GM20000 (cell line): ENCODE results near the gene BTRC.
A peak's percentile ranks its signal among the peaks of the same experiment; 100 is the strongest.
"Not testable (repeated sequence)": the region's sequence is repeated elsewhere in the genome, so short reads cannot be mapped to it uniquely, and the experiment has no call there.

ENCODE experiments used
- DNase-seq: peaks from one replicate; pipeline ENCODE4 v3.0.0; 2012; ENCODE audit warnings: low spot score
- TF ChIP-seq, protein P1 (sequence below): IDR thresholded peaks from 2 replicates; pipeline ENCODE4 v1.5.1; 2012; ENCODE audit warnings: mild to moderate bottlenecking, control low read depth; ENCODE audit errors: extremely low read depth, missing control alignments

Gene BTRC

DNA sequence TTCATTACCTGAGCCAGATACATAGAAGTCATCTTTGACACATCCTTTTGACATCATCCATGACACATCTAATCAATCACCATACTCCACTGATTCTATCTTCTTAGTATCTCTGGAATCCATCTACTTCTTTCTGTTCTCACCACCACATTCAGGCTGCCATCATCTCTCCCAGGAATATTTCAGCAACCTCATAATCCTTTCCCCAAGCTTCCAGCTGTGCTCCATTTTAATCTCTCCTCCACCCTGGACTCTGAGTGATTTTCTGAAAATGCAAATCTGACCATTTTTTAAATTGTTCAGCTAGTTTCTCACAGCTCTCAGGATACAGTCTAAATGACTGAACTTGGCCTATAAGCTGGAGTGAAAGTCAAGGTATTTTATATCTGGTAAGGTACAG is 2.5 kb upstream of the BTRC start:
- TF ChIP-seq, protein P1, sequence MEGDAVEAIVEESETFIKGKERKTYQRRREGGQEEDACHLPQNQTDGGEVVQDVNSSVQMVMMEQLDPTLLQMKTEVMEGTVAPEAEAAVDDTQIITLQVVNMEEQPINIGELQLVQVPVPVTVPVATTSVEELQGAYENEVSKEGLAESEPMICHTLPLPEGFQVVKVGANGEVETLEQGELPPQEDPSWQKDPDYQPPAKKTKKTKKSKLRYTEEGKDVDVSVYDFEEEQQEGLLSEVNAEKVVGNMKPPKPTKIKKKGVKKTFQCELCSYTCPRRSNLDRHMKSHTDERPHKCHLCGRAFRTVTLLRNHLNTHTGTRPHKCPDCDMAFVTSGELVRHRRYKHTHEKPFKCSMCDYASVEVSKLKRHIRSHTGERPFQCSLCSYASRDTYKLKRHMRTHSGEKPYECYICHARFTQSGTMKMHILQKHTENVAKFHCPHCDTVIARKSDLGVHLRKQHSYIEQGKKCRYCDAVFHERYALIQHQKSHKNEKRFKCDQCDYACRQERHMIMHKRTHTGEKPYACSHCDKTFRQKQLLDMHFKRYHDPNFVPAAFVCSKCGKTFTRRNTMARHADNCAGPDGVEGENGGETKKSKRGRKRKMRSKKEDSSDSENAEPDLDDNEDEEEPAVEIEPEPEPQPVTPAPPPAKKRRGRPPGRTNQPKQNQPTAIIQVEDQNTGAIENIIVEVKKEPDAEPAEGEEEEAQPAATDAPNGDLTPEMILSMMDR: no peak

DNA sequence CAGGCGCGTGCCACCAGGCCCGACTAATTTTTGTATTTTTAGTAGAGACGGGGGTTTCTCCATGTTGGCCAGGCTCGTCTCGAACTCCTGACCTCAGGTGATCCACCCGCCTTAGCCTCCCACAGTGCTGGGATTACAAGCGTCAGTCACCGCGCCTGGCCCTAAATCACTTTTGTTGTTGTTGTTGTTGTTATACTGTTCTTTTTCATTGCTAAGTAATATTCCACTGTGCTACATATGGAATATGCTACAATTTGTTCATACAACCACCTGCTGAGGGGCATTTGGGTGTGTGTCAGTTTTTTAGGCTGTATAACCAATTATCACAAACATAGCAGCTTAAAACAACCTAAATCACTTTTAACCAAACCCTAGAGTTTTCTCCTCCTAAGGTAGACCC is 1.1 kb upstream of the BTRC start:
- not testable (repeated sequence) for DNase-seq

More for the DNA sequence above, 2.5 kb upstream of the BTRC start:
- DNase-seq: no peak

DNA sequence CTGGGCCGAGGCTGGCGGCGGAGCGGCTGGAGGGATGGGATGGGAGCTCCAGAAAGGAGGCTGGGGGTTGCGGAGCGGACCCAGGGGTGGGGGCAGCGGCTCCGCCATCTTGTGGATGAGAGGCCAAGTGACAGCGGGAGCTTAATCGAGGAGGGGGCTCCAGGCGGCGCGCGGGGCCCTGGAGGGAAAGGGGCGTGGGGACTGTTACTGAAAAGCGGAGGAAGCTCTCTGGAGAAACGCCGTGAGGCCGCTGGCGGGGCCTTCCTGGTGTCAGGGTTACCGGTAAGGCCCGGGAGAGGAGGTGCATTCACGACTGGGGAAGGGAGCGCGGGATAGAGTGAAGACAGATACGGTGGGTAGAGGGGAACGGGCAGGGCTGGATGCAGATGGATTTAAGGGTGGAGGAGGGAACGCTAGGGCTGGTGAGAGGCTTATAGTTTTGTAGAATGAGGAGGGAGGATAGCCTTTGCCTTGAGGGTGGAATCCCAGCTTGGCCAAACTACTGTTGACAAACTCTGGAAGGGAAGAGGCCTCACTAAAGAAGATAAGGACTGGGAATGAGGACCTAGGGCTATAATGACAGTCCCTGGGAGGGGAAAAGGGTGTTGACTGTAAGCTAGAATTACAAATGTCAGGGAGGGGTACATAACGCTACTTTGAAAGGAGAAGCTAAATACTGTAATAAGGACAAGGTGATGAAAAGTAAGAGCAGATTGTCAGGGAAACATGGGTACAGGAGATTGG is 535 bp downstream of the BTRC start:
- TF ChIP-seq, protein P1: no peak
- DNase-seq: peak; percentile 49

DNA sequence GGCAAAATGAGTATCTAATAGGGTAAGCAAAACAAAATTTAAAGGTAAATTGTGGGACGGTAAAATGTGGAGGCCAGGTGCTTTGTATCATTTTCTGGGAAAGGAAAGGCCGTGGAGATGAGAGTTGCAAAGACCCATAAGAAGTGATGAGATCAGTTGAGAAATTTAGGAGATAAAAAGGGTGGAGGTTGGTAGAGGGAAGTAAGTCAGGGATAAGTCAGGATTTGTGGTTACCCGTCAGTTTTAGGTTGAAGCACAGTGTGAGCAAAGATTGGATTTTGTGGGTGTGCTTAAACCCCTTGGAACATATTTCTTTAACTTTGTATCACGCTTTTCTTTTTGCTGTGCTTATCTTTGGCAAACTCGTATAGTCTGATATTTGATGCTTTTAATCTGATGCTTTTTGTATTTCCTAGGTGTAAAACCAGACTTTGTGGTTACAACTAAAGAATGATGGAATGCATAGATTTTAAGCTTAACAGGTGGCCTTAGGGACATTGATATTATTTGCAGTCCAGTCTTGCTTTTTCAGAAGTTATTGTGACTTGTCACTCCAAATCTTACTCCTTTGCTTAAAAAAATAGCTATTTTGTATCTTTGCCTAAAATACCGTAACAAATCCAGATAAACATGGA is 1.2 kb downstream of the BTRC start:
- DNase-seq: no peak
- TF ChIP-seq, protein P1: no peak

DNA sequence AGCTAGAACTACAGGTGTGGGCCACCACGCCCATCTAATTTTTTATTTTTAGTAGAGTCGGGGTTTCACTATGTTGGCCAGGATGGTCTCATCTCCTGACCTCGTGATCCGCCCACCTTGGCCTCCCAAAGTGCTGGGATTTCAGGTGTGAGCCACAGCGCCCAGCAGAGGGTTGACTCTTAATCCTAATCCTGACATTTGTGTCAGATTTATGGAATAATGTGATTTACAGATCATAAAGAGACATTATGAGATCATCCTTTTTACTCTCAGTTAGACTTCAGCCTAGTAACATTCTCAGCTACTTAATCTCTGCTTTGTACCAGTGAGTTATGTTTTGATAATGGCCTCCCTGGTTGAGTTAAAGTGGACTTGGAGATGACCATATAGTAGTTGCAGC is 2.2 kb downstream of the BTRC start:
- TF ChIP-seq, protein P1: no peak
- DNase-seq: no peak

DNA sequence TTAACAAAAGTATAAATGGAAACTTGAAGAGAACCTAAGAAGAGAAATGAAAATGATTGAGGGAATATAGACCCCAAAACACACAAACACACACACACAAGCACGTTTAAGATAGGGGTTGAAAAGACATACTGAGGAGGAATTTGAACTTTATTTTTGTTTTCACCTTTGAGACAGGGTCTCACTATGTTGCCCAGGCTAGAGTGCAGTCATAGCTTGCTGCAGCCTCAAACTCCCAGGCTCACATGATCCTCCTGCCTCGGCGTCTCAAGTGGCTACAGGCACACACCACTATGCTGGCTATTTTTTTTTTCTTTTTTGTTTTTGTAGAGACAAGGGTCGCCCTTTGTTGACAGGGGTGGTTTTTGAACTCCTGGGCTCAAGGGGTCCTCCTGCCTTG is 4.0 kb downstream of the BTRC start:
- TF ChIP-seq, protein P1: no peak
- no peak for DNase-seq

DNA sequence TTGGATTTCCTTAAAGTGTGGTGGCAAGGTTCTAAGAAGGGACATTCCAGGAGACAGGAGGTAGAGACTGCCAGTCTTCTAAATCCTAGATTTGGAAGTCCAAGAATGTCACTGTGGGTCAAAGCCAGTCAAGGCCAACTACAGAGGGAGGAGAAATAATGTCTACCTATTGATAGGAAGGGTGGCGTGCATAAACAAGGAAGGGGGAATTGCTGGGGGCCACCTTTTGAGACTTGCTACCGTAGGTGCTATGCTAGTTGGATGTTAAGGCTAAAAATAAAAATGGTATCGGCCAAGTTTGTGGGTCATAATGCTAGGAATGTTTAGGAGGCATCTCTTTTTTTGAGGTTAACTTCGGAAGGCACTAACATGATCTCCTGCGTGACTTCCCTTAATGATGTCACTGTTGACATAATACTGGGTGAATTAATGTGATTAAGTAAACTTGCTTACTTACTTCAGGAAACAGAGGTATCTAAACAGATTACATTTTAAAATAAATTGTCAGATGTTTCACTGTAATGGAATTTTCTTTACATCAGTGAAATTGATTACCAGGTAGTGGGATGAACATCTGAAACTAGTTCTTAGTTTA is 4.8 kb downstream of the BTRC start:
- DNase-seq: no peak
- TF ChIP-seq, protein P1: no peak

DNA sequence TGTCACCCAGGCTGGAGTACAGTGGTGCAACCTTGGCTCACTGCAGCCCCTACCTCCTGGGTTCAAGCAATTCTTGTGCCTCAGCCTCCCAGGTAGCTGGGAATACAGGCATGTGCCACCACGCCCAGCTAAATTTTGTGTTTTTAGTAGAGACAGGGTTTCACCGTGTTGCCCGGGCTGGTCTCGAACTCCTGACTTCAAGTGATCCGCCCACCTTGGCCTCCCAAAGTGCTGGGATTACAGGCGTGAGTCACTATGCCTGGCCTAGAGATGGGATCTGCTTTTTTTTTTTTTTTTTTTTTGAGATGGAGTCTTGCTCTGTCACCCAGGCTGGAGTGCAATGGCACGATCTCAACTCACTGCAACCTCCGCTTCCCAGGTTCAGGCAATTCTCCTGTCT is 6.1 kb downstream of the BTRC start:
- DNase-seq: not testable (repeated sequence)

DNA sequence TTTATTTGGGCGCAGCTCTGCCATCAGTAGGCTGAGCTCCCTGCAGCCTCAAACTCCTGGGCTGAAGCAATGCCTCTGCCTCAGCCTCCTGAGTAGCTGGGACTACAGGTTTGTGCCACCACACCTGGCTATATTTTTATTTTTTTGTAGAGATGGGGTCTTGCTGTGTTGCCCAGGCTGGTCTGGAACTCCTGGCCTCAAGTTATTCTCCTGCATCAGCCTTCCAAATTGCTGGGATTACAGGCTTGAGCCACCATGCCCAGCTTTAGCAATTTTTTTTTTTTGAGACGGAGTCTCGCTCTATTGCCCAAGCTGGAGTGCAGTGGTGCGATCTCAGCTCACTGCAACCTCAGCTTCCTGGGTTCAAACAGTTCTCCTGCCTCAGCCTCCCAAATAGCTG is 6.9 kb downstream of the BTRC start:
- not testable (repeated sequence) for DNase-seq
